Inflammatory macrophage treated with lipopolysaccharide for 4 hours (primary cell): Measurements from ENCODE around the gene KRR1.

Experiments used
- DNase-seq: peaks from one replicate; pipeline ENCODE4 v3.0.0-alpha.2; 2020

The KRR1 gene

DNA sequence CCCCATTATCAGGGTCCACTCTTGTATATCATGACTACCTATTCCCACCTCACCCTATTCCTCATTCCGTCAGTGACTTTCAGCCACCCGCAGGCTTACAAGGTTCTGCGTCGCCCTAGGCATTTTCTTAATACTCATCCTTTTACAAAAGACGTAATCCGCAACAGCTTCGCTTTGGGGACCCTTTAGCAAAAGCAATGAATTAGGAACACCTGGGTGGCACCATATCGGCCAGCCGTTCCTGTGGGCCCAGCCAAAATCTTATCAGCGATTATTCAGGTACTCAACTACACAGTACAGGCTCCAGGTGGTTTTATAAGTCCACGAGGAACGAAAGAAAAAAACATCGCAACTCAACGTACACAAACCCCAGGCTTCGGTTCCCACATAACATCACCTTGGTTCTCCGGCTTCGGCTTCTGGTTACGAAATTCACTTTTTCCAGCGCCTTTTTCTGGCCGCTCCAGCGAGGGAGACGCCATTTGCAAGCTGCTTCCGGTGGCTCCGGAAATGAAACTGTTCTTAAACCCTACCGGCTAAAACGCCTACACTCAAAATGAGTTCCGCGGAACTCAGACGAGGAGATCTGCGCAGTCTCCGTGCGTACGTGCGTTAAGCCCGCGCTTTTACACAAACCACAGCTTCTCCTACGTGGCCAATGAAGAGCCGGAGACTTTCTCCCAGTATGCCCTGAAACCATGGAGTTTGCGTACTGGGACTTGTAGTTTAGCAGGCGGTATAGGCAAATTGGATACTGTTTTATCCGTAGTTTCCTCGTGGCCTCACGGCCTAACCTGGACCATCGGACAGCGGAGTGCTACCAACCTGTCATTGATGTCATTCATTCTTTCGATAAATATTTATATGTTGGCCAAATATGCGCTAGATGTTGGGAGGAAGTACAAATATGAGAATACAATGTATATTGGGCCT is at the start of gene KRR1:
TSS of gene KRR1 (minus strand) at position 494 of the 933 bp plus-strand sequence. CDS start at position 482, 12 bp downstream.
- DNase-seq = peak; percentile 98

DNA sequence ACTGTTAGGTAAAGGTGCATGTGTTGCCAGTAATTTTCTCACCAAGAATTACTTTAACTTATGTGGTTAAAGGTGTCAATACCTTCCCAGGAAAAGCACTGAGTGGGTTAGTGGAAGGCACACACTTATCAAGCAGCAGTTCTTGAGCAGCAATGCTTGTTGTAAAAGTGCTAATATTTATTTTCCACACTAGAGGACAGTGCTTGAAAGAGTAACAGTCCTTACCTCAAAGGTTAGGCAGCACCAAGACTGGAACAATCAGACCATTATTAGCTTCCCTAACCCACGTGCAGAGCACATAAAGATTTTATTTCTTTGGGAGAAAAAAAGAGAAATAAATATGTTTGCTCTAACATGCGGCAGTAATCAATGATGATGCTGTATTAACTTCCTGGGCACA is 48.8 kb upstream of the KRR1 start:
- no peak for DNase-seq

DNA sequence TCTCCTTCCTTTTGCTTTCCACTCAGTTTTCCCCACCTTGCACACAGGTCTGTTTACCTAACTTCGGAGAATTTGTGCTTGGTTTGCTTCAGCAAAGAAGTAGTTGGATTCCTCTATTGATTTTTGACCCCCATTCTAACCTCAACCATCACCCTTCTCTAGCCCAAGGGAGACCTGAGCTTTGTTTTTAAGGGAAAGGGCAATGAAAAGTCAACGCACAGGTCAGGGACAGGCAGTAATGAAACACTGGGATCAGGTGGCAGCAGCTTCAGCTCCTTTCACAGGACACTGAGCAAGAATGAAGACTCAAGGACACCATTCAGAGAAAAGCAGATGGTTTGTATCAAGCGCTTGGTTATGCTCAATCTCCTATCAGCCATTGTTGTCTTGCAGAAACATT is 46.9 kb upstream of the KRR1 start:
- DNase-seq = no peak

DNA sequence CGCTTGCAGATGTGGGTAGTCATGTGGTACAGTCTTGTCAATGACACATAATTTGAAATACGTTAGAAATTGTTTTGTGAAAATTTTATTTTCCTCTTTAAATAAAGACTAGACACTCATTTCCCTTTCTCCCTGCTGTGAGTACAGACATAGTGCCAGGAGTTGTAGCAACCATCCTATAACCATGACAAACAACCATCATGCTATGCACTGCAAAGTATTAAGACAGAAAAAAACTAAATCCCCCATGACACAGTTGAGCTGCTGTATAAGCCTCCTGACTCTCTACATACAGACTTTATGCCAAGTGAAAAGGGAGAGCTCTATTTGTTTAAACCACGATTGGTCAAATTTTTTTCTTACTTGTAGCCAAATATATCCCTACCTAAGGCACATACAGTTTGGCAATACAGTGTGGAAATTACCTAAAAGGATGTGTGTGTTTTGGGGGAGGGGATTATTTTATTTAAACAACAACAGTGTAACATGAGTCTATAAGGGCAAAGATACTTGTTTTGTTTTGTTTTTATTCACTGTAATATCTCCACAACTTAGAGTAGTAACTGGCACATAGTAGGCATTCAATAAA is 45.0 kb upstream of the KRR1 start:
- DNase-seq = no peak

DNA sequence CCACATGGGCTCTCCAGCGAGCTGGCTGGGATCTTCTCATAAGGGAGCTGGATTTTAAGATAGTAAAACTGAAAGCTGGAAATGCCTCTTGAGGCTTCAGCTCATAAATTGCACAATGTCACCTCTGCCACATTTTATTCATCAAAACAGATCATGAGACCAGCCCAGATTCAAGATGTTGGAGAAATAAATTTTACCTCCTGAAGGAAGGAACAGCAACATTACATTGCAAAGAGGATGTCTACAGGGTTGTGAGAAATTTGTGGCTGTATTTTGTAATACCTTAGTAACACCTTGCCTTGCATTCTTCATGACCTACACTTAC is 43.1 kb upstream of the KRR1 start:
- DNase-seq = peak; percentile 11

DNA sequence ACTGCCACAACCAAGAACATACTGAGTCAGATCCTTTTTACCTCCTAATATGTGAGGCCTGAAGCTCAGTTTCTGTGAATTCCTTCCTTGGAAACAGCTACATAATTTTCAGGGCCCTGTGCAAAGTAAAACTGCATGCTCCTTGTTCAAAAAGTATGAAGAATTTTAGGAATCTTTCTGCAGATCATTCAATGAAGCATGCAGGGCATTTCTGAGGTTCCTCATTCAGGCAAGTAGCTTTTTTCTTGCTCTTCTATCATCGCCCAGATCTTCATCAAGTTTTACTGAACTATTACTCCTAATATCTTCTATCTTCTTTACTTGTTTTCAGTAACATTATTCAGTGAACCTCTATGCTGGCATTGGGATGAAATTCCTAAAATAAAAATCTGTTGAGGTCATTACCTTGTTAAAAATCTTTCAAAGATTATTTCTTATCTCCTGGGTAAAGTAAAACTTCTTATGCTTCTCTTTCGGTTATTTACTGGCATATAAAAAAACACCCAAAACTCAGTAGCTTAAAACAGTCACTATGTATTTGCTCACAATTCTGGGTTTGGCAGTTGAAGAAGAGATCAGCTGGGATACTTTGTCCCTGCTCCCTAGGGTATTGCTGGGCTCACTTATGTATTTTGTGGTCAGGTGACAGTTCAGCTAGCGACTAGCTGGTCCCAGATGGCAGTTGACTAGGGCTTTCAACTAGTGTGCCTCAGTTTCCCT is 42.6 kb upstream of the KRR1 start:
- DNase-seq = no peak

DNA sequence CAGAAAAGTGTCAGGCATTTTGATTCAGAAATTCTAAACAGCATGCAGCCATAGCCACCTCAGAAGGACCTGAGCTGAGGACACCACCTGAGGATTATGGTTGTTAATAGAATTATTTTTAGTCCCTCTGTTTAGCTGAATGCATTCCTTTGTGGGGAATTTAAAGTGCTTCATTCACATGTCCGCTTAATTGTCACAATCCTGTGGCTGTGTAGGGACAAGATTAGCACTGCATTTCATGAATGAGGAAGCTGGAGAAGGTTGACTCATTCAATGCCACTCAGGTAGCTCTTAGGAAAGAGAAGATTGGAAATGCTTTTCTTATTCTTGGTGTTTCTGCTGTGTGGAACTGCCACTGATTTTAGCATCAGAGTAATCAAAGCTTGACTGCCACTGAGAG is 42.0 kb upstream of the KRR1 start:
- DNase-seq = no peak

DNA sequence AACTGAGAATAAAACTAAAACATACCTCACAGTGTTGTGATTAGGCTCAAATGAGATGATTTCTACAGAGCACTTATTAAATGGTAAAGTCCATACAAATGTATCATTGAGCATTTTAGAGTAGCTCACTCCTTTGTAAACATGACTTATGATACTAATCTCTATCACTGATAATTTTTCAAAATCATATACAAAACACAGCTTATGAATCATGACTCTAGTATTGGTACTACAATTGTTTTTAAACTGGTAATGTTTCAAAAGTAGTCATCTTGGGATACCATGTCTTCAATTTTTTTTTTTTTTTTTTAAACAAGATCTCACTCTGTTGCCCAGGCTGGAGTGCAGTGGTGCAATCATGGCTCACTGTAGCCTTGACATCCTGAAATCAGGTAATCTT is 40.1 kb upstream of the KRR1 start:
- DNase-seq = no peak

DNA sequence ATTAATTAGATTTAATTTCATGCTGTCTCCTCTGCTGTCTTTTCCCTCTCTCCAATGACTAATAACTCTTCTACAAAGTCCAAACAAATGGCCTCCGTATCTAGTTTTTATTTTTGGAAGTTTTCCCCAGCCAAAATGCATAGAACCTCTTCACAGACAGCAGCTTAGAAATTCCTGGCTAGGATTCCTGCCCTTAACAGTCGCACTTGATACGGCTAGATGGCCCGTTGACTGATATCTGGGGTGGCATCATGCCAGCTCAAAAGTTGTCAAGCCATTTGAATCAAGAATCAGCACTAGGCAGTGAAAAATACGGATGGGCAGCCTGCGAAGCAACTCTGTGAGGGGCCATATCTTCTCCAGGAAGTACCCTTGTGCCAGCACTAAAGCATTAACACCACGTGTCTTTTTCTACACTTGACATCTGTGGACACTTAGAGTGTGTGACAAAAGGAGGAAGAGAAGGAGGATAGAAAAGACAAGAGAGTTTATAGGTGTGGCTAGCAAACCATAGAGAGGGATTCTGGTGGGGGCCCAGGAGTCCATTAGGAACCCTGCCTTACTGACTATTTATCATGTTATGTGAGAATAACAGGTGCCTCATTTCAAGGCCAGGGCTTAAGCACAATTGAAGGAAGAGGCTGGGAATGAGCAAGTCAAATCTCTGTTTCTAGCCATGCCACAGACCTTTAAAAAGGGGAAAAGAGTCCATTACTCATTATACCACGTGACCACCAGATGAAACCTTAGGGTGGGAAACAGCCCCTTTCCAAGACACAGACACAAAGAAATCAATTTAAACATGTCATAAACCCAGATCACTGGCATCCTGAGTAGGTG is 39.2 kb upstream of the KRR1 start:
- DNase-seq = no peak

DNA sequence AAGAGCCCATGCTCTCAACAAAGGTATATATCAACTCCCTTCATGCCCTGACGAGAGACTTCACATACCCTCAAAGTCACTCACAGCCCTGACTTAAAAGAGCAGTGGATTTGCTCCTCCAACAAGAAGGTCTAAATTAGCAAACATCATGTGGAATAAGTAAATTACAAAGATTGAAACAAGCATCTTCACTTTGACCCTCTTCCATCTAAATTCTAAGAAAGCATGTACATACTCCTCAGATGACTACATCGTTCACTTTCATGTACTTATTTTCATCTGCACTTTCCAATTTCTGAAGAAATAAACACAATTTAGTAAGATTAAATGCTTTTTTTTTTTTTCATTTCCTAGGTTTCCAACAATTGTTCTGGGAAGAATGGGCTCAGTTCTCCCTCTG is 38.6 kb upstream of the KRR1 start:
- DNase-seq = no peak

DNA sequence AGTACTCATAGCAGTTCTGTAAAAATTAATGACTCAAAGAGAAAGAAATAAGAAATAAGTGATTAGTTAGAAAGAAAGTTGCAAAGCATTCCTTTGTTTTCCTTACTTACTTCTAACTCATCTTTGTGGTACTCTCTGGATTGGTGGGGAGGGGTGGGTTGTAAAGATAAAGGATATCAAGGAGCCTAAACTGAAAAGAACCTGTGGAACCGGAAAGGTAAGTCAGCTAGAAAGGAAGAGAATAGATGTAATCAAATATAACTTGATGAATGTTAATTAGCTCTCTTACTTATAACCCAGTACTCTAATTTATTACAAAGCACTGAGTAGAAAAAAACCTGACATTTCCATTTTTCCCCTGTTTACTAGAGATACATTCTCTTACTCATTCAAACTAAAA is 37.5 kb upstream of the KRR1 start:
- no peak for DNase-seq

DNA sequence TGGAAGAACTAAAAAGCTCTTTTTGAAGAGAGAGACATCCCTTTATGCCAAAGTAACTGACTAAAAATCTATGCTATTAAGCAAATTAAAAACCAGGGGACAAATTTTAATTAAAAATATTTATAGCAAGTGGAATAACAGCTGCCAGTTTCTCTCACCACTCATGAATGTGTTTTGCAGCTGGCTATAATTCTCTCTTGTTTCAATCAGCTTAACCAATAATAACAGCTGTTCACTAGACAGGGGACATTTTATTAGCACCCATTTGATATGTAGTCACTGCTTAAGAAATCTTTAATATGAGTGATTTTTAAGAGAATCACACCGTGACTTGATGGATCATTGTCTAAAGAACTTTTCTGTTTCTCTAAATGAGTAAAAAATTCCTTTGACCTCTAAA is 34.2 kb upstream of the KRR1 start:
- no peak for DNase-seq

DNA sequence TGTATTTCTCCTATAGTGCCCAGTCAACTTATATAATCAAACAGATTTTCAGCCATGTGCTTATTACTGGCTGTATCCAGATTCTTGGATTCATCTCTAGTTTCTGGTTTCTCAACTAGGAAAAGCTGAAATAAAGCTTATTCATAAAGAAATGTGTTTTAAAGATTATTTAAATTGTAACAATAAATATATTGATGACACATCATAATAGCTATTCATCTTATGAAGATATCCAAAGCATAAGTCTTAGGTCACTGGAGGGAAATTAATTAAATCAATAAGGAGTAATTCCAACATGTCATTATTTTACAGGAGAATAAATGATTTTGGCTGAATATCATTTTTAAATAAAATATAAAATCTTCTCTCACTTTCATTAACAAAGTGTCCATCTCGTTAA is 32.1 kb upstream of the KRR1 start:
- no peak for DNase-seq

DNA sequence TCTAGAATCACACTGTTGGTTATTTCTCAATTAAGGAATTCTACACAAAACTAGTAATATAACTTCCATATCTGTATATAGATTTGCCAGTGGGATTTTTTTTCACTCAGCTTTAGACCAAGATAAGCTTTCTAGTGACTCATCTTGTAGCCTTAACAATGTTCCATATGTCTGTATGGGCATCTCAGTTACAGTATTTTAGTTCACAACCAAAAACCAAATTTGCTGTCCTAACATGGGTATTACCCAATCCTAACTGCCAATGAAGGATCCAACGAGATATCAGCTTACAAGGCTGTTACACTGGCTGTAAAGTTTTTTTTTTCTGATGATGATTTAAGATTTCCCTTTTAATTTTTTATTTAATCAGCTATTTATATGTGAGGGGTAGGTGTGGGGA is 31.5 kb upstream of the KRR1 start:
- DNase-seq = no peak

DNA sequence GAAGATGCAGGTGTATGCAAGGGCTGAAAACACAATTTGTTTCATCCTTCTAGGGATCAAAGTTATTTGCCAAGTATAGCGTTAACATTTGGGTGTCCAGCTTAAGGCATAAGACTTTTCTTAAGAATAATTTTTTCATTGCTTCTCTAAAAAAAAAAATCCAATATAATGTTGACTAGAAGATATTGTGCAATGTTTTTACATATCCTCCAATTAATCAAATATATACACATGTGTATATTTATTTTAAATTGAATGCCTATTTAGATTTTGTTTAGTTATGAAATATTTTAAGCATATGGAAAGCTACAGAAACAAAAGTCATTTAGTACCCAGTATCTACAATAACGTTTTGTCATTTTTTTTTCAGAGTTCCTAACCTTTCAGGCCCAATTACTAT is 28.5 kb upstream of the KRR1 start:
- DNase-seq = no peak

DNA sequence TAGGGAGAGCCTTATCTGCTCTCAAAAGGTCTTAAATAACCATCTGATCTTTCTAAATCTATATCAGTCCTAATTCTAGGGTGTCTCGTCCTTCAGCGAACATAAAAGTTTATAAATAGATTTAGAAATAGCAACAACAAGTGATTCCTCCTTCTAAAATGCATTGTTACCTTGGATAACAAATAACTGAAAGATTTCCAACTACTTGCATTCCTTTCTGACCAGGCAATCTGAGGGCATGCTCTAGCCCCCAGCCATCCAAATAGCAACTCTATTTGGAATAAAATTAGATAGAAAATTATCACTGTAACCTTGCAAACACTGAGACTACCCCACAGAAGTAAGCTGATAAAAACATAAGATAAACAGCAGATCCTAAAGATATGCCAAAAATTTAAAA is 21.8 kb upstream of the KRR1 start:
- DNase-seq = no peak

DNA sequence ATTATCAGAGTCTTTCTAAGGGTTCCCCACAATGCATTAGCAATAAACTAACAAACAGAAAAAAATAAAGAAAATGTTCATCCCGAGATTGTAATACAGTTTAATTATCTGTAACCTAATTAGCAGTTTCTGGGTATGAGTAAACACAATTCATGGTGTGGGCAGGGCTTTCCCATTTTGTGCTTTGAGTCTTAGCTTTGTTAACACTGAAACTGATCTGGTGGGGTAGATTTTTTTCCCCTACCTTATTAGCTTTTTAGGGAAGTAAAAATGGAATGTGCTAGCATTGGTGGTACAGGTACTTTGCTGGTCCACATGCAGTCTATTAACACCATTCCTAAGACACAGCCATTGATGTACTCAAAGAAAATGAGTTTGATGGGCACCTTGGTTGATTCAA is 18.4 kb upstream of the KRR1 start:
- DNase-seq = no peak

DNA sequence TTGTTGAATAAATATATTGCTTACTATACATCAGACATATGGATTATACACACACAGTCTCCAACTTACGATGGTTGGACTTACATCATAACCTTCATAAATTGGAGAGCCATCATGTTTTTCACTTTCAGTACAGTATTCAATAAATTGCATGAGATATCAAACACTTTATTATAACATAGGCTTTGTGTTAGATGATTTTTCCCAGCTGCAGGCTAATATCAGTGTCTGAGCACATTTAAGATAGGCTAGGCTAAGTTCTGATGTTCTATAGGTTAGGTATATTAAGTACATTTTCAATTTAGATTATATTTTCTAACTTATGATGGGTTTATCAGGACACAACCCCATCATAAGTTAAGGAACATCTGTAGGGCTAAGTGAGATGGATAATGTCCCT is 17.9 kb upstream of the KRR1 start:
- no peak for DNase-seq

DNA sequence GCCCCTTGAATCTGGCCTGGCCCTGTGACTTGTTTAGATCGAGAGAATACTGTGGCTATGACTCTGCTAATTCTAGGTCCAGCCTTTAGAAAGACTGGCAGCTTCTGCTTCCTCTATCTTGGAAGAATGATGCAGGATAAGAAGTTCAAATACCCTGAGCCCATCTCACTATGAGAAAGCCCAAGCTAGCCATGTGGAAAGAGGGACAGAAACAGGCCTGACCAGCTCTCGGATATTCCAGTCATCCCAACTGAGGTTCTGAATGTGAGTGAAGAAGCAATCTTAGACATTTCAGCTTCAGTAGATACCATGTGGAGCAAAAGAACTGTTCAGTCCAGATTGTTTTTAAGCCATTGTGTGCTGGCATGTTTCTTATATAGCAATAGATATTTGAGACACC is 17.3 kb upstream of the KRR1 start:
- no peak for DNase-seq

DNA sequence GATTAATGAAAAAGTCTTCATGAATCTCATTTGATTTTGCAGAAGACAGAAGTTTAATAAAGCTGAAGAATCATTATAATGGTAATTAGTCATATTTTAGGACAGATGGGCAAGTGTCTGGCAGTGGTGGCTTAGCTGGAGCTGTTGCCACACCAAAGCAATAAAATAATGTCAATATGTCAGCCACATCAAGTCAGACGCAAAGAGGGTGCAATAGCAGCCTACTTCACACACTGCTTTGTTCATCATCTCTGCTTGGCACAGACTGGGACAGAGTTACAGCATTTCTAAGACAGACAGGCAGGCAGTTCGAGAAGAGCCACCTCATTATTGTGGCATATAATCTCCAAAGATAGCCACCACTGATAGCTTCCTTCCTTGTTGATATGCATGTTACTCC is 16.9 kb upstream of the KRR1 start:
- peak; percentile 10 for DNase-seq

DNA sequence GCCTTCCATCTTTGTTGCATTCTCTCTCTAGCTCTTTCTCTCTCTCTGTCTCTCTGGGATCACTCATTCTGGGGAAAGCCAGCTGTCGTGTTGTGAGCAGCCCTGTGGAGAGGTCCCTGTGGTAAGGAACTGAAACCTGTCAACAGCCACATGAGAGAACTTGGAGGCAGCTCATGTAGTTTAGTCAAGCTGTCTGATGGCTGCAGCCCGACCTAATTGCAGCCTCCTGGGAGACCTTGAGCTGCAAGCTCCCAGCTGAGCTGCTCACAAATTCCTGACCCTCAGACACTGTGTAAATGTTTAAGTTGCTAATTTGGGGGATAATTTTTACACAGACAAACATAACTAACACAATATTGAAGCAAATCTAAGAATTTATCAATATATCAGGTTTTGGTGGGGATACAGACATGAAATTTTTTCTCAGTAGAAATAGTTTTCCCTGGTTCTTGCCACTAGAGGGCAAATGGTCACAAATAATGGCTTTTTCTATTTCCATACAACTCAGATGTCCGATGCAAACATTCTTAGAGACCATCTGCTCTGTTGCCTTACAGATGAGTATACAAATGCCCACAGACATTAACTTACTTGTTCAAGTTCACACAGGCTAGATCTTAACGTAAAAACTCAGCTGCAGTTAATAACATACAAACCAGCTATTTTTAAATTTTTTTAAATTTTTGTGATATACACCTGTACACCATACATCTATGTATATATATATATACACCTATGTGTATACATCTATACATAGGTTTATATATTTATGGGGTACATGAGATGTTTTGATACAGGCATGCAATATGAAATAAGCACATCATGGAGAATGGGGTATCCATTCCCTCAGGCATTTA is 15.5 kb upstream of the KRR1 start:
- peak; percentile 55 for DNase-seq

DNA sequence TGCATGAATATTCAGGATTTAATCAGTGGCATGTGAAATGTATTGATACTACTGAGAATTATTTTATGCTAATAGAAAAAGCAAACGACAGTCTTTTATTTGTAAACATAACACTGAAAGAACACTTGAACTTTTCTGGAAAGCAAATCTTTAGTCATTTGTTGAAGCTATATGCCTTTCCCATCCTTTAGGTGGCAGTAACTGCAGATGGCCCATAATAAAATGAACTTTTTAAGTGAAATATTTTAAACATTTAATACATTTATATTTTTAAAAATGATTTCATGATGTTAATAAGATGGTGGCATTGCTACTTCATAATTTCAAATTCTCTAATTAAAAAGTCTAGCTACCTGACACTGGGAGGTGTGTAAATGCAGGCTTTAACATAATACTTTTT is 13.9 kb upstream of the KRR1 start:
- DNase-seq = no peak
